ENCODE results near the gene OR10H4.

DNA sequence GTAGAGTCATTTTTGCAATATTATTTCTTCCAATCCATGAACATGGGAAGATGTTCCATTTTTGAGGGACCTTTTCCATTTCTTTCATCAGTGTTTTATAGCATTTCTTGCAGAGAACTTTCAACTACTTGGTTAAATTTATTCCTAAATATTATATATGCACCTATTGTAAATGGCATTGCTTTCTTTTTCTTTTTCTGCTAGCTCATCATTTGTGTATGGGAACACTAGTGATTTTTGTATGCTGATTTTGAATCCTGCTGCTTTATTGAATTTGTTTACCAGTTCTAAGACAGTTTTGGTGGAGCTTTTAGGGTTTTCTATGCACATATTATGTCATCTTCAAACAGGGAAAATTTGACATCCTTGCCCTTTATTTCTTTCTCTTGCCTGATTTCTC, 43.8 kb upstream of the OR10H4 start:
- TF ChIP-seq, protein P1, sequence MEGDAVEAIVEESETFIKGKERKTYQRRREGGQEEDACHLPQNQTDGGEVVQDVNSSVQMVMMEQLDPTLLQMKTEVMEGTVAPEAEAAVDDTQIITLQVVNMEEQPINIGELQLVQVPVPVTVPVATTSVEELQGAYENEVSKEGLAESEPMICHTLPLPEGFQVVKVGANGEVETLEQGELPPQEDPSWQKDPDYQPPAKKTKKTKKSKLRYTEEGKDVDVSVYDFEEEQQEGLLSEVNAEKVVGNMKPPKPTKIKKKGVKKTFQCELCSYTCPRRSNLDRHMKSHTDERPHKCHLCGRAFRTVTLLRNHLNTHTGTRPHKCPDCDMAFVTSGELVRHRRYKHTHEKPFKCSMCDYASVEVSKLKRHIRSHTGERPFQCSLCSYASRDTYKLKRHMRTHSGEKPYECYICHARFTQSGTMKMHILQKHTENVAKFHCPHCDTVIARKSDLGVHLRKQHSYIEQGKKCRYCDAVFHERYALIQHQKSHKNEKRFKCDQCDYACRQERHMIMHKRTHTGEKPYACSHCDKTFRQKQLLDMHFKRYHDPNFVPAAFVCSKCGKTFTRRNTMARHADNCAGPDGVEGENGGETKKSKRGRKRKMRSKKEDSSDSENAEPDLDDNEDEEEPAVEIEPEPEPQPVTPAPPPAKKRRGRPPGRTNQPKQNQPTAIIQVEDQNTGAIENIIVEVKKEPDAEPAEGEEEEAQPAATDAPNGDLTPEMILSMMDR (IDR thresholded peaks at IDR 0.05), result no peak
- no peak for TF ChIP-seq POLR2A (IDR thresholded peaks at IDR 0.05)
